Keratinocyte (primary cell): ENCODE results near the gene TMLHE. TPM values are rescaled to one million over a fixed set of nuclear protein-coding genes. Genes with fewer than 3 reads are reported as not detected.

ENCODE experiments used
- DNase-seq: peaks from one replicate; pipeline ENCODE4 v3.0.0-alpha.2; 2011; ENCODE audit warnings: low read depth, missing footprints, low spot score
- FAIRE-seq: peaks from 2 replicates; lab custom pipeline; 2011; peaks lifted over from hg19 to GRCh38; lab: Jason Lieb, UNC
- H2AFZ ChIP-seq: 2 replicates; pipeline ENCODE4 v1.6.0; 2012; ENCODE audit warnings: low read length, control low read depth, inconsistent platforms; ENCODE audit not compliant: control insufficient read depth
- H3K27ac ChIP-seq: 2 replicates; pipeline ENCODE4 v1.5.1; 2011; ENCODE audit warnings: low read length; ENCODE audit not compliant: control insufficient read depth, insufficient read depth
- H3K27me3 ChIP-seq: 3 replicates; pipeline ENCODE4 v1.6.0; 2011; ENCODE audit warnings: low read length; ENCODE audit not compliant: control insufficient read depth, insufficient read depth; ENCODE audit errors: extremely low read depth
- H3K36me3 ChIP-seq, 2 experiments: 2 replicates in 1 of 2; 3 replicates in 1 of 2; pipeline ENCODE4 v1.5.1; 2011; ENCODE audit warnings: low read length in 2 of 2, mild to moderate bottlenecking in 1 of 2; ENCODE audit not compliant: control insufficient read depth in 2 of 2, insufficient read depth in 2 of 2; ENCODE audit errors: extremely low read depth in 1 of 2
- H3K4me1 ChIP-seq: 3 replicates; pipeline ENCODE4 v1.5.1; 2011; ENCODE audit warnings: low read length; ENCODE audit not compliant: control insufficient read depth, insufficient read depth; ENCODE audit errors: extremely low read depth
- H3K4me2 ChIP-seq: 3 replicates; pipeline ENCODE4 v1.6.0; 2011; ENCODE audit warnings: low read depth, low read length; ENCODE audit not compliant: control insufficient read depth, insufficient read depth; ENCODE audit errors: extremely low read depth
- H3K4me3 ChIP-seq, 3 experiments: fragments of 200-600 bp in 1 of 3; sonication (generic) in 1 of 3; 2 replicates in 2 of 3; 3 replicates in 1 of 3; pipeline ENCODE4 v1.5.1; 2011 to 2016; ENCODE audit warnings: low read length in 3 of 3, mild to moderate bottlenecking in 3 of 3, control low read depth in 2 of 3, inconsistent platforms in 1 of 3, low read depth in 1 of 3, mixed read lengths in 1 of 3, mixed run types in 1 of 3, moderate library complexity in 1 of 3; ENCODE audit not compliant: control insufficient read depth in 2 of 3, insufficient read depth in 2 of 3; ENCODE audit errors: extremely low read depth in 1 of 3
- H3K79me2 ChIP-seq: 2 replicates; pipeline ENCODE4 v1.6.0; 2012; ENCODE audit warnings: low read length; ENCODE audit not compliant: control insufficient read depth, insufficient read depth
- H3K9ac ChIP-seq: 3 replicates; pipeline ENCODE4 v1.6.0; 2011; ENCODE audit warnings: low read length; ENCODE audit not compliant: control insufficient read depth, insufficient read depth; ENCODE audit errors: extremely low read depth
- H3K9me1 ChIP-seq: 3 replicates; pipeline ENCODE4 v1.6.0; 2011; ENCODE audit warnings: low read length; ENCODE audit not compliant: control insufficient read depth, insufficient read depth; ENCODE audit errors: extremely low read depth
- H3K9me3 ChIP-seq: 2 replicates; pipeline ENCODE4 v1.5.1; 2012; ENCODE audit warnings: low read depth, low read length; ENCODE audit not compliant: control insufficient read depth
- H4K20me1 ChIP-seq: 3 replicates; pipeline ENCODE4 v1.6.0; 2011; ENCODE audit warnings: low read length; ENCODE audit not compliant: control insufficient read depth, insufficient read depth; ENCODE audit errors: extremely low read depth
- EZH2 ChIP-seq: IDR thresholded peaks from one replicate; pipeline ENCODE4 v1.6.1; 2012; ENCODE audit warnings: inconsistent platforms, mild to moderate bottlenecking, low read length, moderate library complexity
- dilution Hi-C: fragments of 300-500 bp; cut with MboI; formaldehyde crosslinking; loops from one replicate; pipeline ENCODE4 v1.7.0; 2020; ENCODE audit warnings: low sequenced_read_pairs; ENCODE audit not compliant: extremely low pct_ligation_motif_present
- polyA plus RNA-seq, 5 experiments: library from polyadenylated mRNA; depleted of rRNA in 3 of 5; stranded (reverse) in 3 of 5; stranded (forward) in 1 of 5; unstranded in 1 of 5; fragments of >200 nt; gene quantifications; 1 replicate in 1 of 5; 2 replicates in 3 of 5; 3 replicates in 1 of 5; pipeline versions ENCODE4 v1.2.1 to v1.2.3, GENCODE V29; 2011 to 2012; ENCODE audit warnings: missing spikeins in 2 of 5, low read depth in 1 of 5, low replicate concordance in 1 of 5
- TF ChIP-seq, protein P1 (sequence below), 3 experiments: IDR thresholded peaks in 1 of 3; conservative IDR thresholded peaks in 1 of 3; optimal IDR thresholded peaks in 1 of 3; 2 replicates in 2 of 3; 3 replicates in 1 of 3; pipeline versions ENCODE3 to v1.5.1; 2011; ENCODE audit warnings: low read length in 3 of 3, mild to moderate bottlenecking in 3 of 3, moderate library complexity in 2 of 3, control low read depth in 1 of 3, inconsistent platforms in 1 of 3; ENCODE audit not compliant: insufficient read depth in 2 of 3; ENCODE audit errors: extremely low read depth in 1 of 3

Gene TMLHE
- polyA plus RNA-seq, 1 donor (not counting 4 experiments of a cell fraction or from before 2014, with no cell fraction given) = 15.7 TPM

DNA sequence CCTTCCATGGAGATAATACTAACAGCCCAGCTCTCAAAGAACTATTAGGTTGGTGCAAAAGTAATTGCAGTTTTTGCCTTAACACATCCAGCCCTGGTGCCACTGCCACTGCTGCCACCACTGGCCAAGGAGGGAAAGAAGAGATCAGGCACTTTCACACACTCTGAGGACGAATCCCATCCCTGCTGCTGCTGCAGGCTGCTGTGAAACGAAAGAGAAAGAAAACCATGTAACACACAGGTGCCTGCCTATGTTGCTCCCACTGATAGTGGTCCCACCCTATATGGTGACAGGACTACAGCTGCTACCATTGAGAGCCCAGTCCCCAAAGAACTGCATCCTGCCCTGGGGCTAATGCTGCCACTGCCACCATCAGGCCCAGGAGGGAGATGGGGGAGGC is 35.1 kb downstream of the TMLHE start:
- dilution Hi-C loops = no loop called here

DNA sequence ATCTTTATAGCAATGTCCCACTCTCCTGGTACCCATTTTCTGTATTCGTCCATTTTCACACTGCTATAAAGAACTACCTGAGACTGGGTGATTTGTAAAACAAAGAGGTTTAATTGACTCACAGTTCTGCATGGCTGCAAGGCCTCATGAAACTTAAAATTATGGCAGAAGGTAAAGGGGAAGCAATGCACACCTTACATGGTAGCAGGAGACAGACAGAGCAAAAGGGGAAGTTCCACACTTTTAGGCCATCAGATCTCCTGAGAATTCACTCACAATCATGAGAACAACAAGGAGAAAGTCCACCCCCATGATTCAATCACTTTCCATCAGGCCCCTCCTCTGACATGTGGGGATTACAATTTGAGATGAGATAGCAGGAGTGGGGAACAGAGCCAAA is 49.7 kb downstream of the TMLHE start:
- Histone ChIP-seq H2AFZ (no peak overlapping the region), H3K4me1 (no peaks in the 10 kb centered on the region), H3K79me2 (no peaks in the 10 kb centered on the region), H3K9me3 (no peaks in the 10 kb centered on the region), H4K20me1 (no peaks in the 10 kb centered on the region), H3K9ac (no peak overlapping the region), H3K27me3 (no peaks in the 10 kb centered on the region), H3K9me1 (no peaks in the 10 kb centered on the region), H3K4me3 (no peak overlapping the region), H3K4me2 (no peak overlapping the region), H3K36me3 (no peaks in the 10 kb centered on the region), H3K27ac (no peak overlapping the region)
- FAIRE-seq = no peak
- dilution Hi-C loops = no loop called here
- TF ChIP-seq, protein P1, sequence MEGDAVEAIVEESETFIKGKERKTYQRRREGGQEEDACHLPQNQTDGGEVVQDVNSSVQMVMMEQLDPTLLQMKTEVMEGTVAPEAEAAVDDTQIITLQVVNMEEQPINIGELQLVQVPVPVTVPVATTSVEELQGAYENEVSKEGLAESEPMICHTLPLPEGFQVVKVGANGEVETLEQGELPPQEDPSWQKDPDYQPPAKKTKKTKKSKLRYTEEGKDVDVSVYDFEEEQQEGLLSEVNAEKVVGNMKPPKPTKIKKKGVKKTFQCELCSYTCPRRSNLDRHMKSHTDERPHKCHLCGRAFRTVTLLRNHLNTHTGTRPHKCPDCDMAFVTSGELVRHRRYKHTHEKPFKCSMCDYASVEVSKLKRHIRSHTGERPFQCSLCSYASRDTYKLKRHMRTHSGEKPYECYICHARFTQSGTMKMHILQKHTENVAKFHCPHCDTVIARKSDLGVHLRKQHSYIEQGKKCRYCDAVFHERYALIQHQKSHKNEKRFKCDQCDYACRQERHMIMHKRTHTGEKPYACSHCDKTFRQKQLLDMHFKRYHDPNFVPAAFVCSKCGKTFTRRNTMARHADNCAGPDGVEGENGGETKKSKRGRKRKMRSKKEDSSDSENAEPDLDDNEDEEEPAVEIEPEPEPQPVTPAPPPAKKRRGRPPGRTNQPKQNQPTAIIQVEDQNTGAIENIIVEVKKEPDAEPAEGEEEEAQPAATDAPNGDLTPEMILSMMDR (optimal IDR thresholded peaks at IDR 0.05 in 1 of 3, IDR thresholded peaks at IDR 0.05 in 1 of 3, conservative IDR thresholded peaks at IDR 0.05 in 1 of 3; ENCODE audit: extremely low read depth in 1 of 3, insufficient read depth in 2 of 3, low read length in 3 of 3) = no peak
- no peak for TF ChIP-seq EZH2
- DNase-seq = no peak

More for the DNA sequence above, 35.1 kb downstream of the TMLHE start:
- no peaks in the 10 kb centered on the region for H3K27me3 ChIP-seq
- H3K9ac ChIP-seq = no peak overlapping the region
- H3K27ac ChIP-seq = no peak overlapping the region
- no peak overlapping the region for H3K4me2 ChIP-seq
- no peaks in the 10 kb centered on the region for H4K20me1 ChIP-seq
- FAIRE-seq = no peak
- no peak overlapping the region for H2AFZ ChIP-seq
- H3K9me1 ChIP-seq = no peaks in the 10 kb centered on the region
- no peak for DNase-seq
- TF ChIP-seq, protein P1 (optimal IDR thresholded peaks at IDR 0.05 in 1 of 3, IDR thresholded peaks at IDR 0.05 in 1 of 3, conservative IDR thresholded peaks at IDR 0.05 in 1 of 3; ENCODE audit: extremely low read depth in 1 of 3, insufficient read depth in 2 of 3, low read length in 3 of 3) = no peak
- TF ChIP-seq EZH2 = no peak
- H3K4me3 ChIP-seq = no peak overlapping the region
- H3K36me3 ChIP-seq = no peaks in the 10 kb centered on the region
- H3K4me1 ChIP-seq = no peaks in the 10 kb centered on the region
- peaks cover 3% of the 10 kb centered on the region for H3K79me2 ChIP-seq
- peaks cover 3% of the 10 kb centered on the region for H3K9me3 ChIP-seq
